EH (cell line): ENCODE data around the gene TXNL4A.

Source experiments
- DNase-seq: peaks from one replicate; pipeline ENCODE4 v3.0.0-alpha.2; 2015; ENCODE audit warnings: low read depth

Gene TXNL4A

GRCh38 chr18:79935098-79935480, 53.3 kb downstream of the TXNL4A start:
- no peak for DNase-seq

GRCh38 chr18:79934311-79935097, 53.9 kb downstream of the TXNL4A start:
- no peak for DNase-seq

GRCh38 chr18:79933765-79934164, 54.6 kb downstream of the TXNL4A start:
- DNase-seq: peak; percentile 79

DNA sequence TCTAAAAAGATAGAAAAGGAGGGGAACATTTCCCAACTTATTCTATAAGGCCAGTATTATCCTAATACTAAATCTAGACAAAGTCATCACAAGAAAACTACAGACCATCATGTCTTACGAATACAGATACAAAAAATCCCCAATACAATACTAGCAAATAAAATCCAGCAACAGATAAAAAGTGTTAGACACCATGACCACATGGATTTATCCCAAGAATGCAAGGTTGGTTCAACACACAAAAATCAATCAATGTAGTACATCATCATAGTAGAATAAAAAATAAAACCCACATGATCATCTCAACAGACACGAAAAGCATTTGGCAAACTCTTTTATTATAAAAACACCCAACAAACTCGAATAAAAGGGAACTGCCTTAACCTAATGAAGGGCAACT, 55.5 kb downstream of the TXNL4A start:
- no peak for DNase-seq

DNA sequence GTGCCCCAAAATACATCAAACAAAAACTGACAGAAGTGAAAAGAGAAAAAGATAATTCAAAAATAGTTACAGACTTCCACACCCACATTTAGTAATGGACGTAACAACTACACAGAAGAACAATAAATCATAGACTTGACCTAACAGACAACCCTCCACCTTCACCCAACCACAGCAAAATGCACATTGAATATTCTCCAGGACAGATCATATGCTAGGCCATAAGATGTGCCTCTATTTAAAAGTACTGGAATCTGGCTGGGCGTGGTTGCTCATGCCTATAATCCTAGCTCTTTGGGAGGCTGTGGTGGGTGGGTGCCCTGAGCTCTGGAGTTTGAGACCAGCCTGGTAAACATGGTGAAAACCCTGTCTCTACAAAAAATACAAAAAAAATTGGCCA, 56.9 kb downstream of the TXNL4A start:
- DNase-seq: no peak

DNA sequence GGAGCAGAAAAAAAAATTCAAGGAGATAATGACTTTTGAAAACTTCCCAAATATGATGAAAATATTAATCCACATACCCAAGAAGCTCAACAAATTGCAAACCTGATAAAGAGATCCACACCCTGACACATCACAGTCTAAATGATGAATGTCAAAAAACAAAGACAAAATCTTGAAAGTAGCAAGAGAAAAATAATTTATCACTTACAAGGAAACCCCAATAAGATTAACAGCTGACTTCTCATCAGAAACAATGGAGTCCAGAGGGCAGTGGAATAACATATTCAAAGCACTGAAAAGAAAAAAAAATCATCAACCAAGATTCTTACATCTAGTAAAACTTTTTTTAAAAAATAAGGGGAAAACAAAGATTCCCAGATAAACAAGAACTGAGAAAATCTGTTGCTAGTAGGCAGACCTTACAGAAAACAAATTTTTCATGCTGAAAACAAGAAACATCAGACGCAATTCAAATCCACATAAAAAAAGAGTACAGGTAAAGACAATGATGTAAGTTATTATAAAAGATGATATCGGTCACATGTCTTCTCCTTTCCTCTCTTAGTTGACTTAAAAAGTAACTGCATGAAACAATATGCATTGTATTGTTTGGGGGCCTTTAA, 58.2 kb downstream of the TXNL4A start:
- no peak for DNase-seq

DNA sequence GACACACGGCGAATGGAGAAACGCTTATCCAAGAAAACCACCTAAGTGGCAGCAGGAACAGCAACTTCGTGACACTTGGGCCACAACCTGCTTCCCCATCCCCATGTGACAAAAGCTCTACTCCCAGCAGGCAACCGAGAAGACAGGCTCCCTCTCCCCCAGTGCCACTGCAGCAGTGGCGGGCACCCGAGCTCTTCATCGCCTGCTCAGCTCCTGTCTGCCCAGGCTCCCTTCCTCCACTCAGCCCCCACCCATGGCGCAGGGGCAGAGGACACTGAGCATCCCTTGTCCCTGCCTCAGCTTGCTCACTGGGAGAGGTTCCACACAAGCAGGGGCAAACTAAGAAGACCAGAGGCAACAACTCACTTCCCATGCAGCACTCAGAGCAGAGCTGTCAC, 59.8 kb downstream of the TXNL4A start:
- no peak for DNase-seq

DNA sequence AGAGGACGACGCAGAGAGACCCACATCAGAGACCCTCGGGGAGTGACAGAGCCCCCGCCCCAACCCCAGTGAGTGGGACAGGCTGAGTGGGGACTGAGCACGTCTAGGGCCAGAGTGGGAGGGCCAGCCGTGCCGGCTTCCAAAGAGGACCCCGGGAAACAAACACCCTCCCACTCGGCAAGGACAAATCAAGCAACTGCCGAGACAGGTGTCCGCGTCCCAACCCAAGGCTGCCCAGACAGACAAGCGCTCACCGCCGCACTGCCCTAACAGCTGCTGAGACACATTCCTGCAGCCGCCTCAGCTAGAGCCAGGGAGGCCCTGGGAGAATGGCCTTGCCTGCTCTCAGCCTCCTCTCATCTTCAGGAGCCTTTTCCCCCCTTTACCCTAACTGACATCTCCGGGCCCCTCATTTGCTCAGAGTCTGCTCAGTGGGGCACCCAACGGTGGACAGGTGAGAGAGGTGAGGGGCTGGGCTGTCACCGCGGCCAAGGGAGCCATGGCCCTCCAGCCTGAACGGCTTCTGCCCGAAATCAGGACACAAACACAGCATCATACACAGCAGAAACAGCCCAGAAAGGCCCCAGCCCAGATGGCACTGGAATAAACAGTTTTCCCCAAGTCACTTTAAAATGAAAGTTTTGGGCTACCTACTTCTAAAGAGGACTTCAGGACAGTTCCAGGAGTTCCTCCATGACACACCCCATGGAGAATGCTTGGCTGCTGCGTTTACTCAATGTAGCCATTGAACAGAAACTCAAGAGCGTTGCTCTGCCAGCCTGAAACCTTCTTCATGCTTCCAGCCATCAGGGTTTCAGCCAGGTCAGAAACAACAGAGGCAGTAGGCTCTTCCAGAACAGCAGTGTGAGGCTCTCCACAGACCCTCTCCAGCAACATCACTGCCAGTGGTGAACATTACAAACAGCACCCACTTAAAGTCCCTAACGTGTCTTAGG, 60.5 kb downstream of the TXNL4A start:
- DNase-seq: no peak

- no peak for DNase-seq
These were observed 61.4 kb downstream of the TXNL4A start for GRCh38 chr18:79926715-79927606.

GRCh38 chr18:79926306-79926705, 62.1 kb downstream of the TXNL4A start:
- no peak for DNase-seq

DNA sequence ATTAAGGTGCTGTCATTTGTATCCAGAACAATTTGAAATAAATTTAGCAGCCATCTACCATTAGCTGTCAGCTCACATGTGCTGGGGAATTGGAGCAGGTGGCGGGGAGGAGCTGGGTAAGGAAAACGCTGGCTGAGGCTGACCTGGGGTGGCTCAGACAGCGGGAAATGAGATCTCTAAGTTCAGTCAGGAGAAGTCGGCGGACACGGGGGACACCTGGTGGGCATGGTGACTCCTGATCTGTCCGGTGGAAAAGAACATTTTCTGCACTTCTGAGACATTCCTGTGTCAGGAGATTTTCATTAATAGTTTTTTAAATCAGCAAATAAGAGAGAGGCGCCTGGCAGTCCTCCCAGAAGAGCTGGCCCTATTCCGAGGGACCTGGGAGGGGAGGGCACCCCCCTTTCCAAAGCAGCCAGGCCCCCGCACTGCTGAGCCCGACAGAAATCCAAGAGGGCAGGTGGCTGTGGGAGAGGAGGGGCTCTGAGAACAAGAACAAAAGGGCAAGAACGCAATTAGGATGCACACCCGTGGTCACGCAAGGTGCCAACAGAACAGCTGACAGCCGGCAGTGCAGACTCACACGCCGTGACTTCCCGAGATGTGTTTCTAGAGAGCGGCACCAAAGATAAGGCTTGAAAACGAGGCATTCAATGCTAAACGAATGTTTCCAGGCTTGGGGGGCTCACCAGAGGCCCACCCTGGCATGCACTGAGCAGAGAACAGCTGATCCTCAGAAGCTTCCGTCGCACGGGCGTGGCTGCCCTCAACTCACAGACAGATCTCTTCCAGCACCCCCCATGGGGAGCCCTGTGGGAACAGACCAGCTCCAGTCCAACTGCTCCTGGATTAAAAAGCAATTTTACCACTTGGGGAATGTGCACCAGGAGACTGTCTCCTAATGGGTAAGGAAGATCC, 63.3 kb downstream of the TXNL4A start:
- DNase-seq: no peak

- no peak for DNase-seq
These were observed 64.3 kb downstream of the TXNL4A start for GRCh38 chr18:79923896-79924585.

- DNase-seq: no peak
These were observed 65.4 kb downstream of the TXNL4A start for GRCh38 chr18:79922971-79923411.

DNA sequence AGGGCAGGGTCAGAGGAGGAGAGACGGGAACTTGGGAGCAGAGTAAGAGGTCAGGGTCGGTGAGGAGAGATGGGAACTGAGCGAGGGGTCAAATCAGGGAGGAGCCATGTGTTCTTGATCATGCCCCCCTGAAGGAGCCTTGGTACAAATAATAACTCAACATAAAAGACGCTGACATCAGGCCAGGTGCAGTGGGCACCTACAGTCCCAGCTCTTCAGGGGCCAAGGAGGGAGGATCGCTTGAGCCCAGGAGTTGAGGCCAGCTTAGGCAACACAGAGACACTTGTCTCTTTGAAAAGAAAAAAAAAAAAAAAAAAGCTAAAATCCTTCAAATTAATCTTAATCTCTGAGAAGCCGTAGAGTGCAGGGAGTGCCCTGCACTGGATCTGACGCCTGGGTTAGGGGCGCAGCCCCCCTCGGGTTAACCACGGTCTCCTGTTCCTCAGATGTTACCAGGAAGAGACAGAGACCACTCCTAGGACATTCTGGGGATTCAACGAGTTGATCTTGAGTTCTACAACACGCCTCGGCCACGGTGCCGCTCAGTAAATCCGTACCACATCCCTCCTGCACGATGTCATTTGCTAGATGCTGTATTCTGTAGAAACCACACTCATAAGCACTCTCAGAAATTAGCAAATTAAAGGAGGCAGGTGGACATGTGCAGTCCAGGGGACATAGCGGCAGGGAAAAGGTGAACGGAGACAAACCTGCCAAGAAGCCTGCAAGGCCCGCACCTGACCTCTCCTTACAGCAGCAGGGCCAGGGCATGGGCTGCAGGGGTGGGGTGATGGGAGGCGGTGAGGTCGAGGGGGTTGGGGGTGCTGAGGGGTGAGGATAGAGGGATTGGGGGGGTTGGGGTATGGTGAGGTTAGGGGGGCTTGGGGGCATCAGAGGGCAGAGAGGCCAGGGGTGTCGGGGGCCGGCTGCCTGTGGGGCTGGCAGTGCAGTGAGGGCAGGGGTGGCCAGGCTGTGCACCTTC, 66.1 kb downstream of the TXNL4A start:
- DNase-seq: no peak
